GM21423 (cell line): ENCODE data around the gene CDIPT.

ENCODE experiments used
- ATAC-seq: cut with Tn5 transposase; IDR thresholded peaks from one replicate; pipeline ENCODE4 v1.9.1; 2021; ENCODE audit warnings: mild to moderate bottlenecking, moderate library complexity; ENCODE audit not compliant: unreplicated experiment

Gene CDIPT

GRCh38 chr16:29811896-29812665 is 50.9 kb downstream of the CDIPT start, which contains the start of gene PRRT2:
TSS of gene PRRT2 (plus strand) at chr16:29812193. CDS start at chr16:29813055, 862 bp downstream.
- ATAC-seq: no peak

- ATAC-seq: no peak
Measured at GRCh38 chr16:29811170-29811895, 51.7 kb downstream of the CDIPT start.

GRCh38 chr16:29810699-29811169 is 52.3 kb downstream of the CDIPT start:
- no peak for ATAC-seq

GRCh38 chr16:29809850-29810698 is 53.0 kb downstream of the CDIPT start:
- no peak for ATAC-seq

GRCh38 chr16:29809031-29809747 is 53.8 kb downstream of the CDIPT start:
- ATAC-seq: no peak
